H1 (cell line): ENCODE data around the gene FGF14.

Experiments used
- CEBPB ChIP-seq: IDR thresholded peaks from 2 replicates; pipeline ENCODE4 v1.6.1; 2012; ENCODE audit warnings: low read depth, low read length
- HDAC2 ChIP-seq, 2 experiments: fragments of 300-600 bp in 1 of 2; sonication (generic) in 1 of 2; IDR thresholded peaks; 2 replicates each; pipeline ENCODE4 v1.6.1; 2011 to 2012; ENCODE audit warnings: low read depth in 2 of 2, low read length in 2 of 2, mild to moderate bottlenecking in 2 of 2, moderate library complexity in 2 of 2, borderline replicate concordance in 1 of 2, inconsistent platforms in 1 of 2
- SIX5 ChIP-seq: IDR thresholded peaks from 2 replicates; pipeline ENCODE4 v1.6.1; 2011; ENCODE audit warnings: mild to moderate bottlenecking, low read depth, low read length
- USF2 ChIP-seq: IDR thresholded peaks from 2 replicates; pipeline ENCODE4 v1.6.1; 2011; ENCODE audit warnings: low read length, improper control_type of control experiment
- TF ChIP-seq, protein P1 (sequence below), 3 experiments: IDR thresholded peaks; 1 replicate in 2 of 3; 2 replicates in 1 of 3; pipeline versions ENCODE4 v1.5.1 to v1.6.1; 2011; ENCODE audit warnings: low read length in 3 of 3, mild to moderate bottlenecking in 3 of 3, inconsistent platforms in 2 of 3, low read depth in 1 of 3, moderate library complexity in 1 of 3; ENCODE audit not compliant: insufficient read depth in 1 of 3; ENCODE audit errors: control extremely low read depth in 1 of 3
- TF ChIP-seq, protein P2 (sequence below): IDR thresholded peaks from 2 replicates; pipeline ENCODE4 v1.6.1; 2012; ENCODE audit warnings: inconsistent platforms

GRCh38 chr13:102405499-102406100 is 3.8 kb upstream of the FGF14 start:
- TF ChIP-seq SIX5 (no peak), CEBPB (no peak), HDAC2 (IDR thresholded peaks at IDR 0.05; ENCODE audit: borderline replicate concordance in 1 of 2, low read depth in 2 of 2, low read length in 2 of 2) (no peak), USF2 (no peak)
- TF ChIP-seq, protein P1, sequence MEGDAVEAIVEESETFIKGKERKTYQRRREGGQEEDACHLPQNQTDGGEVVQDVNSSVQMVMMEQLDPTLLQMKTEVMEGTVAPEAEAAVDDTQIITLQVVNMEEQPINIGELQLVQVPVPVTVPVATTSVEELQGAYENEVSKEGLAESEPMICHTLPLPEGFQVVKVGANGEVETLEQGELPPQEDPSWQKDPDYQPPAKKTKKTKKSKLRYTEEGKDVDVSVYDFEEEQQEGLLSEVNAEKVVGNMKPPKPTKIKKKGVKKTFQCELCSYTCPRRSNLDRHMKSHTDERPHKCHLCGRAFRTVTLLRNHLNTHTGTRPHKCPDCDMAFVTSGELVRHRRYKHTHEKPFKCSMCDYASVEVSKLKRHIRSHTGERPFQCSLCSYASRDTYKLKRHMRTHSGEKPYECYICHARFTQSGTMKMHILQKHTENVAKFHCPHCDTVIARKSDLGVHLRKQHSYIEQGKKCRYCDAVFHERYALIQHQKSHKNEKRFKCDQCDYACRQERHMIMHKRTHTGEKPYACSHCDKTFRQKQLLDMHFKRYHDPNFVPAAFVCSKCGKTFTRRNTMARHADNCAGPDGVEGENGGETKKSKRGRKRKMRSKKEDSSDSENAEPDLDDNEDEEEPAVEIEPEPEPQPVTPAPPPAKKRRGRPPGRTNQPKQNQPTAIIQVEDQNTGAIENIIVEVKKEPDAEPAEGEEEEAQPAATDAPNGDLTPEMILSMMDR (IDR thresholded peaks at IDR 0.05; ENCODE audit: control extremely low read depth in 1 of 3, insufficient read depth in 1 of 3, low read depth in 1 of 3, low read length in 3 of 3) = no peak
- TF ChIP-seq, protein P2, sequence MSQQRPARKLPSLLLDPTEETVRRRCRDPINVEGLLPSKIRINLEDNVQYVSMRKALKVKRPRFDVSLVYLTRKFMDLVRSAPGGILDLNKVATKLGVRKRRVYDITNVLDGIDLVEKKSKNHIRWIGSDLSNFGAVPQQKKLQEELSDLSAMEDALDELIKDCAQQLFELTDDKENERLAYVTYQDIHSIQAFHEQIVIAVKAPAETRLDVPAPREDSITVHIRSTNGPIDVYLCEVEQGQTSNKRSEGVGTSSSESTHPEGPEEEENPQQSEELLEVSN = no peak
